Coronary artery (tissue), 2 donors: ENCODE data around the gene TMSB15A.
"Not testable (repeated sequence)": the region's sequence is repeated elsewhere in the genome, so short reads cannot be mapped to it uniquely, and the experiment has no call there.

Experiments used
- DNase-seq: peaks from one replicate; pipeline ENCODE4 v3.0.0-alpha.2; 2017; ENCODE audit warnings: low spot score
- H3K27ac ChIP-seq, 2 donors: fragments of 200-600 bp; sonication (generic); one replicate each; pipeline ENCODE4 v1.5.1; 2016 to 2019
- H3K4me3 ChIP-seq: fragments of 200-600 bp; sonication (generic); 2 replicates; pipeline ENCODE4 v1.5.1; 2016; ENCODE audit warnings: mild to moderate bottlenecking, moderate library complexity
- TF ChIP-seq, protein P1 (sequence below): fragments of 200-600 bp; sonication (generic); IDR thresholded peaks from one replicate; pipeline ENCODE4 v1.5.1; 2019; ENCODE audit warnings: antibody characterized with exemption

The TMSB15A gene

GRCh38 chrX:102515975-102516941 is at the start of gene TMSB15A:
Gene TMSB15A (minus strand): TSS chrX:102516739.
- TF ChIP-seq, protein P1, sequence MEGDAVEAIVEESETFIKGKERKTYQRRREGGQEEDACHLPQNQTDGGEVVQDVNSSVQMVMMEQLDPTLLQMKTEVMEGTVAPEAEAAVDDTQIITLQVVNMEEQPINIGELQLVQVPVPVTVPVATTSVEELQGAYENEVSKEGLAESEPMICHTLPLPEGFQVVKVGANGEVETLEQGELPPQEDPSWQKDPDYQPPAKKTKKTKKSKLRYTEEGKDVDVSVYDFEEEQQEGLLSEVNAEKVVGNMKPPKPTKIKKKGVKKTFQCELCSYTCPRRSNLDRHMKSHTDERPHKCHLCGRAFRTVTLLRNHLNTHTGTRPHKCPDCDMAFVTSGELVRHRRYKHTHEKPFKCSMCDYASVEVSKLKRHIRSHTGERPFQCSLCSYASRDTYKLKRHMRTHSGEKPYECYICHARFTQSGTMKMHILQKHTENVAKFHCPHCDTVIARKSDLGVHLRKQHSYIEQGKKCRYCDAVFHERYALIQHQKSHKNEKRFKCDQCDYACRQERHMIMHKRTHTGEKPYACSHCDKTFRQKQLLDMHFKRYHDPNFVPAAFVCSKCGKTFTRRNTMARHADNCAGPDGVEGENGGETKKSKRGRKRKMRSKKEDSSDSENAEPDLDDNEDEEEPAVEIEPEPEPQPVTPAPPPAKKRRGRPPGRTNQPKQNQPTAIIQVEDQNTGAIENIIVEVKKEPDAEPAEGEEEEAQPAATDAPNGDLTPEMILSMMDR = no peak
- DNase-seq = peak; percentile 78
- Histone ChIP-seq H3K4me3 (peak within 1 kb of the TSS; percentile 69), H3K27ac (peak within 1 kb of the TSS; percentile 40 to 66)

- Histone ChIP-seq H3K27ac (no peak overlapping the region), H3K4me3 (no peak overlapping the region)
- TF ChIP-seq, protein P1 = no peak
- DNase-seq = no peak
Observed at GRCh38 chrX:102560423-102561068, 44.0 kb upstream of the TMSB15A start.

GRCh38 chrX:102558607-102559006 is 42.1 kb upstream of the TMSB15A start:
- TF ChIP-seq, protein P1 = no peak
- Histone ChIP-seq H3K4me3 (no peak overlapping the region), H3K27ac (no peak overlapping the region)
- no peak for DNase-seq

- H3K4me3 ChIP-seq = no peak overlapping the region
- DNase-seq = no peak
- no peak overlapping the region for H3K27ac ChIP-seq
- TF ChIP-seq, protein P1 = no peak
Observed at GRCh38 chrX:102548231-102548630, 31.7 kb upstream of the TMSB15A start.

GRCh38 chrX:102546828-102547493 is 30.4 kb upstream of the TMSB15A start:
- TF ChIP-seq, protein P1 = no peak
- no peak overlapping the region for H3K27ac ChIP-seq
- no peak overlapping the region for H3K4me3 ChIP-seq
- no peak for DNase-seq

- H3K27ac ChIP-seq, H3K4me3 ChIP-seq, DNase-seq: not testable (repeated sequence)
Observed at GRCh38 chrX:102546175-102546574, 29.6 kb upstream of the TMSB15A start.

- no peak for DNase-seq
- Histone ChIP-seq H3K27ac (no peak overlapping the region), H3K4me3 (no peak overlapping the region)
- TF ChIP-seq, protein P1 = no peak
Observed at GRCh38 chrX:102535958-102536357, 19.4 kb upstream of the TMSB15A start.
